ENCODE results near the gene SMPD4.

DNA sequence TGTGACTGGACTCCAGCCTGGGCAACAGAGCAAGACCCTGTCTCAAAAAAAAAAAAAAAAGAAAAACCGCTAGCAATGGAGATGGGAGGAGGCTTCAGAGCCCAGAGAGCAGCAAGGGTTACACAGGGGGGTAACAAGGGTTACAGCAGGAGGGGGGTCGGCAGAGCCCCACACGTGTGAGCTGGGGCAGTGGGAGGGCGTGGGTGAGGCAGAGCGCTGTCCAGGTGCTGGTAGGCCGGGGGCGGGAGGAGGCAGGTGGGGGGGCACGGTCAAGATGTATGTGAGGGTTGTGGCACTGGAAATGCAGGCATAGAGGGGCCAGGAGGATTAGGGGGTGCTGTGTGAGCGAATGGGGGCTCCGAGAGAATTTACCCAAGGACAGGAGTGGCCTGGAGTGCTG is 4.0 kb upstream of the SMPD4 start:
- TF ChIP-seq, protein P1, sequence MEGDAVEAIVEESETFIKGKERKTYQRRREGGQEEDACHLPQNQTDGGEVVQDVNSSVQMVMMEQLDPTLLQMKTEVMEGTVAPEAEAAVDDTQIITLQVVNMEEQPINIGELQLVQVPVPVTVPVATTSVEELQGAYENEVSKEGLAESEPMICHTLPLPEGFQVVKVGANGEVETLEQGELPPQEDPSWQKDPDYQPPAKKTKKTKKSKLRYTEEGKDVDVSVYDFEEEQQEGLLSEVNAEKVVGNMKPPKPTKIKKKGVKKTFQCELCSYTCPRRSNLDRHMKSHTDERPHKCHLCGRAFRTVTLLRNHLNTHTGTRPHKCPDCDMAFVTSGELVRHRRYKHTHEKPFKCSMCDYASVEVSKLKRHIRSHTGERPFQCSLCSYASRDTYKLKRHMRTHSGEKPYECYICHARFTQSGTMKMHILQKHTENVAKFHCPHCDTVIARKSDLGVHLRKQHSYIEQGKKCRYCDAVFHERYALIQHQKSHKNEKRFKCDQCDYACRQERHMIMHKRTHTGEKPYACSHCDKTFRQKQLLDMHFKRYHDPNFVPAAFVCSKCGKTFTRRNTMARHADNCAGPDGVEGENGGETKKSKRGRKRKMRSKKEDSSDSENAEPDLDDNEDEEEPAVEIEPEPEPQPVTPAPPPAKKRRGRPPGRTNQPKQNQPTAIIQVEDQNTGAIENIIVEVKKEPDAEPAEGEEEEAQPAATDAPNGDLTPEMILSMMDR (conservative IDR thresholded peaks at IDR 0.05) = no peak
- TF ChIP-seq ZFX (IDR thresholded peaks at IDR 0.05) = no peak

All from C4-2B (cell line).